Measurements from ENCODE around the gene ARID3B.

ARID3B gene

DNA sequence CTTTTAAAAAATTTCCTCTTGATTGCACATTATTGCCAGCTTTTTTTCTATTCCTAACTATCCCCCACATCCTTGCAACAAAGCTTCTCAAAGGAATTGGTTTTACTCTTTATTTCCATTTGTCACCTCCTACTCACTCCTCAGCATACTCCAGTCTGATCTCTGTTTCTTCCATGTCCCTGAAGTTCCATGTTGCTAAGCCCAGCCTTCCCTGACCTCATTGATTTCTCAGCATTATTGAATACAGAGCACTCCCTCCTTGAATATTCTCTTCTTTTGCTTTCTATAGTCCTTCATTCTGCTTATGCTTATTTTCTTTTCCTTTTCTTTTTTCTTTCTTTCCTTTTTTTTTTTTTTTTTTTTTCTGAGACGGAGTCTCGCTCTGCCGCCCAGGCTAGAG, 10.7 kb downstream of the ARID3B start:
- H3K14ac ChIP-seq (ENCODE audit: low read length), result no peak overlapping the region
- H3K4me3 ChIP-seq (ENCODE audit: low read length in 2 of 2), result no peak overlapping the region
- no CpG with 5 or more reads among the region's 3 CpGs for WGBS, 2 donors (ENCODE audit: extremely low coverage in 2 of 2, insufficient read length in 2 of 2, insufficient replicate concordance in 1 of 2)
- H2BK5ac ChIP-seq (ENCODE audit: low read length), result no peak overlapping the region
- H3K36me3 ChIP-seq (replicated peaks in 1 of 2; ENCODE audit: control insufficient read depth in 2 of 2, insufficient read depth in 2 of 2, low read length in 2 of 2), result peaks cover 23 to 84% of the 10 kb centered on the region in 2 donors
- no peak overlapping the region for H4K91ac ChIP-seq (ENCODE audit: low read depth, low read length, poor library complexity)
- H4K8ac ChIP-seq (ENCODE audit: low read depth, low read length), result no peak overlapping the region
- no peak overlapping the region for H3K23ac ChIP-seq (ENCODE audit: low read depth, low read length, poor library complexity)
- DNase-seq (ENCODE audit: low spot score), result no peak
- no peak overlapping the region for H3K4ac ChIP-seq (ENCODE audit: low read length)
- no peak overlapping the region for H3K18ac ChIP-seq (ENCODE audit: low read length)
- no peak overlapping the region for H2BK12ac ChIP-seq (ENCODE audit: low read length)
- peaks cover 6% of the 10 kb centered on the region for H3K79me1 ChIP-seq (ENCODE audit: low read depth, low read length)
- H3K4me1 ChIP-seq (ENCODE audit: control insufficient read depth in 2 of 2, insufficient read depth in 1 of 2, low read depth in 1 of 2, low read length in 2 of 2), result peaks cover 0 to 6% of the 10 kb centered on the region in 2 donors
- H3K27ac ChIP-seq (replicated peaks; ENCODE audit: low read length), result no peak overlapping the region
- no peaks in the 10 kb centered on the region for H3K9me3 ChIP-seq (replicated peaks in 1 of 2; ENCODE audit: control insufficient read depth in 2 of 2, insufficient read depth in 1 of 2, low read depth in 1 of 2, low read length in 2 of 2)
- H3K9ac ChIP-seq (ENCODE audit: low read depth, low read length, poor library complexity), result no peak overlapping the region
- H2BK120ac ChIP-seq (ENCODE audit: low read depth, low read length), result no peak overlapping the region
- no peak overlapping the region for H2BK15ac ChIP-seq (ENCODE audit: low read length)
- no peaks in the 10 kb centered on the region for H3K27me3 ChIP-seq (ENCODE audit: control insufficient read depth in 3 of 3, insufficient read depth in 3 of 3, low read depth in 1 of 3, low read length in 3 of 3)
- H2AFZ ChIP-seq (ENCODE audit: low read length), result no peak overlapping the region
- no peak overlapping the region for H3K4me2 ChIP-seq (ENCODE audit: insufficient read depth, low read length, poor library complexity, severe bottlenecking)
- no peak overlapping the region for H2AK5ac ChIP-seq (ENCODE audit: low read depth, low read length)

DNA sequence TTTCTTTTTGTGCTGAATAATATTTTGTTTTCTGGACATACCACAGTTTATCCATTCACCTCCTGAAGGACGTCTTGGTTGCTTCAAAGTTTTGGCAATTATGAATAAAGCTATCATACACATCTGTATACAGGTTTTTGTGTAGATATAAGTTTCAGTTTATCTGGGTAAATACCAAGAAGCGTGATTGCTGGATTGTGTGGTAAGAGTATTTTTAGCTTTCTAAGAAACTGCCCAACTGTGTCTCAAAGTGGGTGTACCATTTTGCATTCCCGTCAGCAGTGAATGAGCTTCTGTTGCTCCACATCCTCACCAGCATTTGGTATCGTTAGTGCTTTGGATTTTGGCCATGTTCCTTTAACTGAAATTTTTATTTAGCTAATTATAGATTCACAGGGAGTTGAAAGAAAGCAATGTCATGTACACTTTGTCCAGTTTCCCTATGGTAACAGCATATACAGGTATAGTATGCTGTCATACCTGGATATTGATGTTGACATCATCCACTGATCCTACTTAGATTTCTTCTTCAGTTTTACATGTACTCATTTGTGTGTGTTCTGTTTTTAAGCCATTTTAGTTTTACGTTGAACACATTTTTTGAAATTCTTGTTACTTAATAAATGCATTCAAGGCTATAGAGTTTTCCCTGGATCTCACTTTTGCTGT, 11.9 kb downstream of the ARID3B start:
- Histone ChIP-seq H2AFZ (ENCODE audit: low read length) (no peak overlapping the region), H2BK120ac (ENCODE audit: low read depth, low read length) (no peak overlapping the region), H4K91ac (ENCODE audit: low read depth, low read length, poor library complexity) (no peak overlapping the region), H3K4me1 (ENCODE audit: control insufficient read depth in 2 of 2, insufficient read depth in 1 of 2, low read depth in 1 of 2, low read length in 2 of 2) (peaks cover 0 to 2% of the 10 kb centered on the region in 2 donors), H3K9me3 (replicated peaks in 1 of 2; ENCODE audit: control insufficient read depth in 2 of 2, insufficient read depth in 1 of 2, low read depth in 1 of 2, low read length in 2 of 2) (no peaks in the 10 kb centered on the region), H3K23ac (ENCODE audit: low read depth, low read length, poor library complexity) (no peak overlapping the region), H3K9ac (ENCODE audit: low read depth, low read length, poor library complexity) (no peak overlapping the region), H3K79me1 (ENCODE audit: low read depth, low read length) (peaks cover 6% of the 10 kb centered on the region), H4K8ac (ENCODE audit: low read depth, low read length) (no peak overlapping the region), H3K27me3 (ENCODE audit: control insufficient read depth in 3 of 3, insufficient read depth in 3 of 3, low read depth in 1 of 3, low read length in 3 of 3) (no peaks in the 10 kb centered on the region), H3K4me2 (ENCODE audit: insufficient read depth, low read length, poor library complexity, severe bottlenecking) (no peak overlapping the region), H3K14ac (ENCODE audit: low read length) (no peak overlapping the region), H3K4me3 (ENCODE audit: low read length in 2 of 2) (no peak overlapping the region), H3K36me3 (replicated peaks in 1 of 2; ENCODE audit: control insufficient read depth in 2 of 2, insufficient read depth in 2 of 2, low read length in 2 of 2) (peaks cover 23 to 81% of the 10 kb centered on the region in 2 donors), H3K27ac (replicated peaks; ENCODE audit: low read length) (no peak overlapping the region), H2AK5ac (ENCODE audit: low read depth, low read length) (no peak overlapping the region), H2BK15ac (ENCODE audit: low read length) (no peak overlapping the region), H3K4ac (ENCODE audit: low read length) (no peak overlapping the region), H2BK5ac (ENCODE audit: low read length) (no peak overlapping the region), H3K18ac (ENCODE audit: low read length) (no peak overlapping the region), H2BK12ac (ENCODE audit: low read length) (no peak overlapping the region)
- no CpG with 5 or more reads among the region's 5 CpGs for WGBS, 2 donors (ENCODE audit: extremely low coverage in 2 of 2, insufficient read length in 2 of 2, insufficient replicate concordance in 1 of 2)
- no peak for DNase-seq (ENCODE audit: low spot score)

DNA sequence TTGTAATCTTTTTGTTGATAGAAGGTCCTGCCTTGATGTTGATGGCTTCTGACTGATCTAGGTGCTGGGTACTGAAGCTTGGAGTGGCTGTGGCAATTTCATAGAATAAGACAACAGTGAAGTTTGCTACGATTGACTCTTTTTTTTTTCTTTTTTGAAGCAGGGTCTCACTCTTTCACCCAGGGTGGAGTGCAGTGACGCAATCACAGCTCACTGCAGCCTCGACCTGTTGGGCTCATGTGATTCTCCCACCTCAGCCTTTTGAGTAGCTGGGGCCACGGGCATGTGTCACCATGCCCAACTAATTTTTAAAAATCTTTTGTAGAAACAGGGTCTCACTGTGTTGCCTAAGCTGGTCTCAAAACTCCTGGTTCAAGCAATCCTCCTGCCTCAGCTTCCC, 14.2 kb downstream of the ARID3B start:
- peaks cover 4% of the 10 kb centered on the region for H3K79me1 ChIP-seq (ENCODE audit: low read depth, low read length)
- no peak overlapping the region for H4K8ac ChIP-seq (ENCODE audit: low read depth, low read length)
- no peaks in the 10 kb centered on the region for H3K4me1 ChIP-seq (ENCODE audit: control insufficient read depth in 2 of 2, insufficient read depth in 1 of 2, low read depth in 1 of 2, low read length in 2 of 2)
- H3K23ac ChIP-seq (ENCODE audit: low read depth, low read length, poor library complexity), result no peak overlapping the region
- no peaks in the 10 kb centered on the region for H3K9me3 ChIP-seq (replicated peaks in 1 of 2; ENCODE audit: control insufficient read depth in 2 of 2, insufficient read depth in 1 of 2, low read depth in 1 of 2, low read length in 2 of 2)
- H3K36me3 ChIP-seq (replicated peaks in 1 of 2; ENCODE audit: control insufficient read depth in 2 of 2, insufficient read depth in 2 of 2, low read length in 2 of 2), result peaks cover 17 to 75% of the 10 kb centered on the region in 2 donors
- no peak overlapping the region for H3K9ac ChIP-seq (ENCODE audit: low read depth, low read length, poor library complexity)
- H2AK5ac ChIP-seq (ENCODE audit: low read depth, low read length), result no peak overlapping the region
- H2AFZ ChIP-seq (ENCODE audit: low read length), result no peak overlapping the region
- H3K4ac ChIP-seq (ENCODE audit: low read length), result no peak overlapping the region
- no peak overlapping the region for H2BK120ac ChIP-seq (ENCODE audit: low read depth, low read length)
- no peak overlapping the region for H3K4me2 ChIP-seq (ENCODE audit: insufficient read depth, low read length, poor library complexity, severe bottlenecking)
- WGBS, 2 donors (ENCODE audit: extremely low coverage in 2 of 2, insufficient read length in 2 of 2, insufficient replicate concordance in 1 of 2), result no CpG with 5 or more reads among the region's 4 CpGs
- H3K27me3 ChIP-seq (ENCODE audit: control insufficient read depth in 3 of 3, insufficient read depth in 3 of 3, low read depth in 1 of 3, low read length in 3 of 3), result no peaks in the 10 kb centered on the region
- H2BK12ac ChIP-seq (ENCODE audit: low read length), result no peak overlapping the region
- H3K27ac ChIP-seq (replicated peaks; ENCODE audit: low read length), result no peak overlapping the region
- DNase-seq (ENCODE audit: low spot score), result no peak
- no peak overlapping the region for H3K18ac ChIP-seq (ENCODE audit: low read length)
- no peak overlapping the region for H2BK5ac ChIP-seq (ENCODE audit: low read length)
- H3K4me3 ChIP-seq (ENCODE audit: low read length in 2 of 2), result no peak overlapping the region
- no peak overlapping the region for H3K14ac ChIP-seq (ENCODE audit: low read length)
- no peak overlapping the region for H4K91ac ChIP-seq (ENCODE audit: low read depth, low read length, poor library complexity)
- H2BK15ac ChIP-seq (ENCODE audit: low read length), result no peak overlapping the region

DNA sequence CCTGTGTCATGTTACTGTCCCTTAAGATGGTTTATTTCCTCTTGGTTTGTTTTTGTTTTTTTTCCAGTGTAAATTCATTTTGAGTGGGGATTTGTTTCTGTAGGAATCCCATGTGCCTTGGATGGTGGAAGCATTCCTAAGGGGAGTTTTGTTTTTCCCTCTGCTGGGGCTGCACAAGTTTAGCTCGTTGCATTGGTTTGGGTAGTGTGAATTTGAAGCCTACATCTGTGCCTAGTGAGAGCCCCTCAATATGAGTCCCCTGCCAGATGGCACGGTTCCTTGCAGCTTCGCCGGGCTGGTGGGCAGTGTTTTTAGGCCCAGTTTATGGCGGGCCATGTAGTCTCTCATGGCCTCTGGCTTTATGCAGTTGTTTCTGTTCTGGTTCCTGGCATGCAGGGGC, 17.7 kb downstream of the ARID3B start:
- H3K9ac ChIP-seq (ENCODE audit: low read depth, low read length, poor library complexity), result no peak overlapping the region

More for the DNA sequence above, 17.7 kb downstream of the ARID3B start:
- no peak overlapping the region for H3K14ac ChIP-seq (ENCODE audit: low read length)
- no peak overlapping the region for H2BK5ac ChIP-seq (ENCODE audit: low read length)
- no peak overlapping the region for H2AK5ac ChIP-seq (ENCODE audit: low read depth, low read length)
- H3K27me3 ChIP-seq (ENCODE audit: control insufficient read depth in 3 of 3, insufficient read depth in 3 of 3, low read depth in 1 of 3, low read length in 3 of 3), result no peaks in the 10 kb centered on the region
- H3K27ac ChIP-seq (replicated peaks; ENCODE audit: low read length), result no peak overlapping the region
- no CpG with 5 or more reads among the region's 5 CpGs for WGBS, 2 donors (ENCODE audit: extremely low coverage in 2 of 2, insufficient read length in 2 of 2, insufficient replicate concordance in 1 of 2)
- no peak overlapping the region for H3K4ac ChIP-seq (ENCODE audit: low read length)
- no peak overlapping the region for H2BK12ac ChIP-seq (ENCODE audit: low read length)
- no peak overlapping the region for H3K23ac ChIP-seq (ENCODE audit: low read depth, low read length, poor library complexity)
- H4K91ac ChIP-seq (ENCODE audit: low read depth, low read length, poor library complexity), result no peak overlapping the region
- H4K8ac ChIP-seq (ENCODE audit: low read depth, low read length), result no peak overlapping the region
- H3K4me3 ChIP-seq (ENCODE audit: low read length in 2 of 2), result no peak overlapping the region
- H3K4me2 ChIP-seq (ENCODE audit: insufficient read depth, low read length, poor library complexity, severe bottlenecking), result no peak overlapping the region
- peaks cover 9 to 77% of the 10 kb centered on the region in 2 donors for H3K36me3 ChIP-seq (replicated peaks in 1 of 2; ENCODE audit: control insufficient read depth in 2 of 2, insufficient read depth in 2 of 2, low read length in 2 of 2)
- H2AFZ ChIP-seq (ENCODE audit: low read length), result no peak overlapping the region
- no peak overlapping the region for H2BK120ac ChIP-seq (ENCODE audit: low read depth, low read length)
- H3K18ac ChIP-seq (ENCODE audit: low read length), result no peak overlapping the region
- peaks cover 0 to 6% of the 10 kb centered on the region in 2 donors for H3K4me1 ChIP-seq (ENCODE audit: control insufficient read depth in 2 of 2, insufficient read depth in 1 of 2, low read depth in 1 of 2, low read length in 2 of 2)
- no peak for DNase-seq (ENCODE audit: low spot score)
- no peak overlapping the region for H2BK15ac ChIP-seq (ENCODE audit: low read length)
- H3K9me3 ChIP-seq (replicated peaks in 1 of 2; ENCODE audit: control insufficient read depth in 2 of 2, insufficient read depth in 1 of 2, low read depth in 1 of 2, low read length in 2 of 2), result no peaks in the 10 kb centered on the region
- H3K79me1 ChIP-seq (ENCODE audit: low read depth, low read length), result peaks cover 6% of the 10 kb centered on the region

Data from neuronal stem cell (in vitro differentiated cells).